ENCODE data around the gene KBTBD8. TPM values are rescaled to one million over a fixed set of nuclear protein-coding genes. Genes with fewer than 3 reads are reported as not detected.

Gene KBTBD8
- total and polyA plus RNA-seq, 2 donors (not counting 1 experiment from before 2014, with no cell fraction given): 27.6 to 31.6 TPM

DNA sequence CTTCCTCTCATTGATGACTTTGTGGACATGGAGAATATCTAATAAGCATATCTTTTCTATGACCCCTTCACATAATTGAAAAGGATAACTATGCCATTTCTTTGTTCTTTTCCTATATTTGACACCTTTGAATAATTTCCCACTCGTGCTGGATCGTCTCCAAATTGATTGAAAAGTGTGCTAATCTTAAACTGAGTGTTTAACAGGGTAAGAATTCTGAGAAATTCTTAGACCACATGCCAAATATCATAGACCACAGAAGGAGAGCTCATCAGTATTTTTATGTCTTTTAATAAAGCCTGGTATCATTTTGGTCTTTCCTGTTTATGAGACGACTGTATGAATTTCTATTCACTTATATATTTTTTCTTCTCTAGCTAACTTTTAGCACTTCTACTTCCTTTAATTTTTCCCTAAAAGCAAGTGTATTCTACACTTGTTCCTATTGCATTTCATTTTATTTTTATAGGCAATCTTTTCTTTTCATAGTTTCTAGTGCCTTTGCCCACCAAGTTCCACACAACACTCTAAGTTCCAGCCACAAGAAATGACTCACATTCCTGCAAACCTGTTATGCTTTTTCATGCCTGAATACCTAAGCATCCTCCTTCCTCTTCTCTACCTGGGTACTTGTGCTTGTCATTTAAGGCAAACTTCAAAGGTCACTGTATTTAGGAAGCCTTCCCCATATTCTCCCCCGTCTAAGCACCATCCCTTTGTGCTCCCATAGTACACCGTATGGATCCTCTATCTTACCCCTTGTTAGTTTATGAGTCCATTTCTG, 30.1 kb downstream of the KBTBD8 start:
- H3K27ac Mint-ChIP-seq: no peak overlapping the region

More for the DNA sequence above, 30.1 kb downstream of the KBTBD8 start:
- no peak overlapping the region for H3K9ac ChIP-seq (ENCODE audit: low read length)
- no peaks in the 10 kb centered on the region for H4K20me1 ChIP-seq (ENCODE audit: control insufficient read depth, insufficient read depth, low read length, poor library complexity, severe bottlenecking)
- intact Hi-C loops (cut with micrococcal nuclease): no loop called here
- ATAC-seq (ENCODE audit: low read depth): no peak
- no peaks in the 10 kb centered on the region for H3K9me3 ChIP-seq (ENCODE audit: control extremely low read depth in 1 of 3, control insufficient read depth in 2 of 3, insufficient read depth in 1 of 3, low read length in 2 of 3)
- DNase-seq: no peak
- Mint-ChIP-seq H3K4me1 (peaks cover 21% of the 10 kb centered on the region), H3K27me3 (no peaks in the 10 kb centered on the region), H3K9me3 (ENCODE audit: insufficient read depth) (no peaks in the 10 kb centered on the region), H3K4me3 (no peak overlapping the region)
- 83% methylated on average over 1 of the region's 5 CpGs for WGBS (ENCODE audit: insufficient coverage)
- H3K4me3 ChIP-seq (ENCODE audit: control extremely low read depth in 1 of 5, extremely low read depth in 1 of 5, insufficient read depth in 1 of 5, low read depth in 2 of 5, low read length in 4 of 5): no peak overlapping the region
- POLR2A ChIA-PET: no interaction called here
- no peaks in the 10 kb centered on the region for H3K27me3 ChIP-seq (replicated peaks in 1 of 4; ENCODE audit: control extremely low read depth in 1 of 4, control insufficient read depth in 3 of 4, insufficient read depth in 4 of 4, low read length in 3 of 4)
- no peaks in the 10 kb centered on the region for H3K36me3 ChIP-seq (replicated peaks in 1 of 2; ENCODE audit: control extremely low read depth in 1 of 2, control insufficient read depth in 1 of 2, extremely low read depth in 1 of 2, insufficient read depth in 2 of 2, low read length in 1 of 2)
- no peak overlapping the region for H3K27ac ChIP-seq (ENCODE audit: low read length in 2 of 2)
- H2AFZ ChIP-seq (ENCODE audit: insufficient read depth, low read depth, low read length, poor library complexity, severe bottlenecking): no peak overlapping the region
- no peak overlapping the region for H3K4me2 ChIP-seq (replicated peaks; ENCODE audit: low read depth, low read length, poor library complexity, severe bottlenecking)
- CTCF ChIA-PET: no interaction called here
- TF ChIP-seq, protein P1, sequence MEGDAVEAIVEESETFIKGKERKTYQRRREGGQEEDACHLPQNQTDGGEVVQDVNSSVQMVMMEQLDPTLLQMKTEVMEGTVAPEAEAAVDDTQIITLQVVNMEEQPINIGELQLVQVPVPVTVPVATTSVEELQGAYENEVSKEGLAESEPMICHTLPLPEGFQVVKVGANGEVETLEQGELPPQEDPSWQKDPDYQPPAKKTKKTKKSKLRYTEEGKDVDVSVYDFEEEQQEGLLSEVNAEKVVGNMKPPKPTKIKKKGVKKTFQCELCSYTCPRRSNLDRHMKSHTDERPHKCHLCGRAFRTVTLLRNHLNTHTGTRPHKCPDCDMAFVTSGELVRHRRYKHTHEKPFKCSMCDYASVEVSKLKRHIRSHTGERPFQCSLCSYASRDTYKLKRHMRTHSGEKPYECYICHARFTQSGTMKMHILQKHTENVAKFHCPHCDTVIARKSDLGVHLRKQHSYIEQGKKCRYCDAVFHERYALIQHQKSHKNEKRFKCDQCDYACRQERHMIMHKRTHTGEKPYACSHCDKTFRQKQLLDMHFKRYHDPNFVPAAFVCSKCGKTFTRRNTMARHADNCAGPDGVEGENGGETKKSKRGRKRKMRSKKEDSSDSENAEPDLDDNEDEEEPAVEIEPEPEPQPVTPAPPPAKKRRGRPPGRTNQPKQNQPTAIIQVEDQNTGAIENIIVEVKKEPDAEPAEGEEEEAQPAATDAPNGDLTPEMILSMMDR (IDR thresholded peaks at IDR 0.05): no peak
- TF ChIP-seq EZH2 (IDR thresholded peaks at IDR 0.05; ENCODE audit: borderline replicate concordance, insufficient read depth, low read depth, low read length, poor library complexity, severe bottlenecking): no peak
- peaks cover 9 to 13% of the 10 kb centered on the region in 2 donors for H3K4me1 ChIP-seq (ENCODE audit: control insufficient read depth in 2 of 2, insufficient read depth in 2 of 2, low read length in 2 of 2)
- H3K79me2 ChIP-seq (ENCODE audit: control insufficient read depth, insufficient read depth, low read length): no peaks in the 10 kb centered on the region
